CD4-positive, alpha-beta T cell treated with Interleukin-6 at 100 ng/mL for 8 hours (primary cell): Measurements from ENCODE around the gene RRP1.
A peak's percentile ranks its signal among the peaks of the same experiment; 100 is the strongest.

Source experiments
- DNase-seq: peaks from one replicate; pipeline ENCODE4 v3.0.0-alpha.2; 2020; ENCODE audit warnings: mixed read lengths, low spot score

RRP1 gene

GRCh38 chr21:43789276-43790009, at the start of gene RRP1:
Gene RRP1 (plus strand): TSS chr21:43789577. CDS start chr21:43789630, 53 bp downstream.
- peak; percentile 90 for DNase-seq

GRCh38 chr21:43739621-43740435, 49.5 kb upstream of the RRP1 start:
- DNase-seq = no peak

GRCh38 chr21:43740497-43741156, 48.8 kb upstream of the RRP1 start:
- DNase-seq = no peak

GRCh38 chr21:43741423-43742096, 47.8 kb upstream of the RRP1 start:
- DNase-seq = no peak

GRCh38 chr21:43743947-43744346, 45.4 kb upstream of the RRP1 start:
- DNase-seq = no peak

GRCh38 chr21:43744725-43745124, 44.7 kb upstream of the RRP1 start:
- DNase-seq = no peak

- no peak for DNase-seq
These were observed 43.4 kb upstream of the RRP1 start for GRCh38 chr21:43745772-43746517.

GRCh38 chr21:43748622-43749021, 40.8 kb upstream of the RRP1 start:
- no peak for DNase-seq

GRCh38 chr21:43749651-43750262, 39.6 kb upstream of the RRP1 start:
- DNase-seq = no peak

- DNase-seq = no peak
These were observed 38.9 kb upstream of the RRP1 start for GRCh38 chr21:43750339-43751033.

GRCh38 chr21:43751955-43752591, 37.3 kb upstream of the RRP1 start:
- DNase-seq = no peak

GRCh38 chr21:43752758-43753438, 36.5 kb upstream of the RRP1 start:
- DNase-seq = no peak

- DNase-seq = no peak
These were observed 36.0 kb upstream of the RRP1 start for GRCh38 chr21:43753439-43753799.

GRCh38 chr21:43754948-43755781, 34.2 kb upstream of the RRP1 start:
- no peak for DNase-seq

- no peak for DNase-seq
These were observed 33.4 kb upstream of the RRP1 start for GRCh38 chr21:43755820-43756594.

GRCh38 chr21:43757601-43758000, 31.8 kb upstream of the RRP1 start:
- no peak for DNase-seq

GRCh38 chr21:43758111-43758641, 31.2 kb upstream of the RRP1 start:
- DNase-seq = no peak
